ENCODE data around the gene MOB2.
"Not testable (repeated sequence)": the region's sequence is repeated elsewhere in the genome, so short reads cannot be mapped to it uniquely, and the experiment has no call there.

MOB2 gene

DNA sequence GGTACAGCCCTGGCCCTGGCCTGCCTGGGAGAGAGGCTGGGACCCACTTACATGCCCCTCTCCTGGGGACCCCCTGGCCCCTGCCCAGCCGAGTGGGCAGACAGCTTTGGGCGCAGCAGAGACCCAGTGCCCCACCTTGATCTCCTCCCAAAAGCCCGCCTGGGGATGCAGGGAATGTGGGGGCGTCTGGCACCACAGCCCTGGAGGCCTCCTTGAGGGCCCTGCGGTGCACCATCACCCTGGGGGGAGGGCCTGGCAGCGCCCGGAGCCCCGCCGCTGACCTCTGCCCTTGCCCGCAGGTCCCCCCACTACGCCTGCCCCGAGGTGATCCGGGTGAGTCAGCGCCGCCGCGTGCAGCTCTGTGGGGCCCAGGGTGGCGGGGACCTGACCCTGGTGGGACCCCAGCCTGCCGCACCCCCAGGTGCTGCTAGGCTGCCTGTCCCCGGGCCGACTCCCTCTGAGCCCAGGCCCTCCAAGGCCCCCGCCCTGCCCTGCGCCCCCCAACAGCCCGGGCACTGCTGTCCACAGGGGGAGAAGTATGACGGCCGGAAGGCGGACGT lies 43.7 kb downstream of the MOB2 start:
- no peak for DNase-seq (ENCODE audit: low read depth, low spot score)

DNA sequence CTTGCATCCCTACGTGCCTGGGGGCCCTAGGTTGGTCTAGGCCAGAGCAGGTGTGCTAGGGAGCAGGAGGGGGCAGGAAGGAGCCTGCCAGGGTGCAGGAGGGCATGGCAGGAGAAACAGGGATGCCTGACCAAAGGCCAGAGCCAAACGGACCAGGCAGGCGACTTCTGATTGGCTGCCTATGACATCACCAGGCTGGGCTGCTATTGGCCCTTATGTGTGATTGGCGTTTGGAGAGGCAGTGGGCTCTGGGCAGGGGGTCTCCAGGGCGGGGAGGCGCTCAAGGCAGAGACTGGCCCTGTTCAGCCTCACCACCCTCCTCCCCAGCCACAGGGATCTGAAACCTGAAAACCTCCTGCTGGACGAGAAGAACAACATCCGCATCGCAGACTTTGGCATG lies 44.4 kb downstream of the MOB2 start:
- DNase-seq (ENCODE audit: low read depth, low spot score): no peak

DNA sequence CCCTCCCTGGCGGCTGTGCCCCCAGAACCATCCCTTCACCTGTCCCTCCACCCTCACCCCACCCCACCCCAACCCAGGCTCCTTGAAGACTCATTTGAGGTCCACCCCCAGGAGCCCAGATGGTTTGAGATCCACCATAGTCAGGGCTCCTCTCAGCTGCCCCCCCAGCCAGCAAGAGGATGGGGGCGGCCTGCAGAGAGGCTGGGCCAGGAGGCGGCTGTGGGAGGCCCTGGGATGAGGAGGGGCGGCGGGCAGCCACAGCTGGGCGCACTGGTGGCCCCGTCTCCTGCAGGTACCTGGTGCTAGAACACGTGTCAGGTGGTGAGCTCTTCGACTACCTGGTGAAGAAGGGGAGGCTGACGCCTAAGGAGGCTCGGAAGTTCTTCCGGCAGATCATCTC lies 46.1 kb downstream of the MOB2 start:
- DNase-seq (ENCODE audit: low read depth, low spot score): no peak

DNA sequence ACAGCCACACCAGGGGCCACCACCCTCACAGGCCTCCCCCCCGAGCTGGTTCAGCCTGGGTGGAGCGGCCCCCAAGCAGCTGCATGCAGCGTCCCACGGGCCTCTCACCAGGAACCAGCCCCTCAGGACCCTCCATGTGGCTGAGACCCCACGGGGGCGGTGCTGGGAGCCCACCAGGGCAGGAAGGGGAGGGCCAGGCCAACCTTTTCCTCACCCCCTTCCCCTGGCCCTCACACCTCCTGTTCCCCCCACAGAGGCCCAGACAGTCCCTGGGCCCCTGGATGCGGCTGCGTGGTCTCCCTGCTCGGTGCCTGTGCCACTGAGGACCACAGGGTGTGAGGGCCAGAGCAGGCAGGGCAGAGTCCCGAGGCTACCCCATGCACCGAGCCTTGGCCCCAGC lies 46.5 kb downstream of the MOB2 start:
- DNase-seq (ENCODE audit: low read depth, low spot score): no peak

GRCh38 chr11:1439341-1439740 lies 47.2 kb downstream of the MOB2 start:
- no peak for DNase-seq (ENCODE audit: low read depth, low spot score)

DNA sequence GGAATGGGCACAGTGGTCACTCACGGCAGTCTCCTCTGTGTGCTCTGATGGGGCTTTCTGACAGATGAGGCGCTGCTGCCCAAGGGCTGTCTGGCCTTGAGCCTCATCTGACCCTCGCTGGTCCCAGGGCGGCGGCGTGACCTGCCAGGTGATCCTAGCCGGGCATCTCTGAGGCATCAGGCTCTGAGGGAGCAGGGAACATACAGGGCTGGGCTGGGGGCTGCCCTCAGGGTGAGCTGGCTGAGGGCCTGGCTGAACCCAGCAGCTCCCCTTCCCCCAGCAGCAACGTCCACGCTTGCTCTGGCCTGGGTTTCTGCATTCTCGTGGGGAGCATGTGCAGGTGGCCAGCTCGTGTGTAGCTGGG lies 47.6 kb downstream of the MOB2 start:
- no peak for DNase-seq (ENCODE audit: low read depth, low spot score)

DNA sequence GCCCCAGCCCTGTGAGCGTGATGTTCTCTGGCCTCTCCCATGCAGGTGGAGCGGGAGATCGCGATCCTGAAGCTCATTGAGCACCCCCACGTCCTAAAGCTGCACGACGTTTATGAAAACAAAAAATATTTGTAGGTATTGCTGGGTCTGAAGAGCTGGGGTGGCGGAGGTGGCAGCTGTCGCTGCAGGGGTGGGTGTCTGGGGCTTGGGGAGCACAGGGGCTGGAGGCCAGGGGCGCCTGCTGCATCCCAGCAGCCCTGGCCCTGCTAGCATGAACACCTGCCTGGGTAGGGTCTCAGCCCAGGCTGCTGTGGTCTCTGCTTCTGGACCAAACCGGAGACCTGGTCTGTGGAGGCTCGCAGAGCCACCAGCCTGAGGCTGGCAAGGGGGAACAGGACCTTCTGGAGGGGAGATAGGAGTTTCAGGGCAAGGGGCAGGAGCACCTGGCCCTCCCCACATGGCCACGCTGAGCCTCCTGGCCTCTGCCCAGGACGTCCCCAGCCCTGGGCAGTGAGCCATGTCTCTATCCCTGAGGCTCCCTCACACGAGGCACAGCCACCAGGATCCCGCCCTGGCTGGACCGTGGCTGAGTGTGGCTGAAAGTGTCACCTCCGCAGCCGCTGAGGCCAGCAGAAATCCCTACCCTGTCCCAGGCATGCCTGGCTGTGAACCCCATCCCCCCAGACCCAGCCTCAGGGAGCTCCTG lies 48.2 kb downstream of the MOB2 start:
- no peak for DNase-seq (ENCODE audit: low read depth, low spot score)

DNA sequence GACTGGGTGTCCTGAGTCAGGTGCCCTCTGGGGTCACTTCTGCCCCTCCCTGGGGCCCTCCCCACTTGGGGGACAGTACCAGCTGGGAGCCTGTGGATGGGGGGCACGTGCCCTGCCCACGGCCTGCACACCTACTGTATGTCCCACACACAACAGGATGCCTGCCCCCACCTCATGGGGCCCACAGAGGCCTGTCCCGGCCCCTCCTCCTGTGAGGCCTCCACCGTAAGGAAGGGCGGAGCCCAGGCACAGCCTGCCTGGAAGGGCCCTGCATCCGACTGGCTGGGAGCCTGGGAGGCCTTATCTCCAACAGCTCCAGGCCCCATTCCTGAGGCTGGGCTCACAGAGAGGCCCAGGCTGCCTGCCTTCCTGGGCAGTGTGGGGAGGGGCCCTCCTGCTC lies 49.1 kb downstream of the MOB2 start:
- DNase-seq (ENCODE audit: low read depth, low spot score): no peak

- DNase-seq (ENCODE audit: low read depth, low spot score): no peak
Observed at GRCh38 chr11:1436468-1437039, 50.0 kb downstream of the MOB2 start.

DNA sequence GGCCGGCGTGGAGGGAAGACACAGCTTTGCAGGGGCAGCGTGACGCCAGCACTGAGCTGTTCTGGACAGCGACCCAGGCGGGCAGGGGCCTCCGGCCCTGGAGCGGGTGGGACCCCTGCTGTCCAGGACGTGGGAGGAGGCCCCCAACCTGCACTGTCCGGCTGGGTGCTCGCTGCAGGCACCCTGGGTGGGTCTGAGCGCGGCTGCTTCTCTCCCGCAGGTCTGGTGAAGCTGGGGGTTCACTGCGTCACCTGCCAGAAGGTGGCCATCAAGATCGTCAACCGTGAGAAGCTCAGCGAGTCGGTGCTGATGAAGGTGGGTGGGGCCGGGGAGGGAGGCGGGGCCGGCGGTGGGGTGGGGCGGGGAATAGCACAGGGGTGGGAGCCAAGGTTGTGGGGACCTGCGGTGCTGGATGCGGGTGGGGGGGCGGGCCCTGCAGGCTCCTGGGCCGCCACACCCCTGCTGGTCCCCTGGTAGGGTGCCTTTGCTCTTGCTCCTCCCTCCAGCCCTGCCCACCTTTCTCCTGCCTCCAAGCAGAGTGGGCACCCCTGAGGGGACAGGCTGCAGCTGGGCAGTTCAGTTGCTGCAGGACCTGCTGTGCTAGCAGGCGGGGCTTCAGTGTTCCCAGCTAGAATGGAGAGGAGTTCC lies 50.6 kb downstream of the MOB2 start:
- DNase-seq (ENCODE audit: low read depth, low spot score): no peak

- not testable (repeated sequence) for DNase-seq (ENCODE audit: low read depth, low spot score)
Observed at GRCh38 chr11:1435479-1435819, 51.1 kb downstream of the MOB2 start.

- no peak for DNase-seq (ENCODE audit: low read depth, low spot score)
Observed at GRCh38 chr11:1433977-1434640, 52.5 kb downstream of the MOB2 start.

DNA sequence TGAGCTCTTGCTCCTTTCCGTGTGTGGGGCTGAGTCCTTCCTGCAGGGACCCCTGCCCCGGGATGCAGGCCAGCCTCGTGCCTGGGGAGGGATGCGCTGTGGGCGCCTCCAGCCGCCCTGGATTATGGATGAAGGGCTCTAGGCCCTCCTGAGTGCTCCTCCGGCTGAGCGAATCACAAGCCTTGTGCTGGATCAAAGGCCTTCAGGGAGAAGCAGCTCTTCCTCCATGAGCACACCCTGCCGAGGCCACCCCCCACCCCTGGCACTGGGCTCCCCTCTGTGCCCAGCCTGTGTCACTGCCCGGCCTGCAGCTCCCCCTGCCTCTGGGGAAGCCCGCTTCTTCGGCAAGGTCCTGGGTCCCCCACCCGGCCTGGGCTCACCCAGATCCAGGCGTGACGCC lies 53.0 kb downstream of the MOB2 start:
- DNase-seq (ENCODE audit: low read depth, low spot score): no peak

DNA sequence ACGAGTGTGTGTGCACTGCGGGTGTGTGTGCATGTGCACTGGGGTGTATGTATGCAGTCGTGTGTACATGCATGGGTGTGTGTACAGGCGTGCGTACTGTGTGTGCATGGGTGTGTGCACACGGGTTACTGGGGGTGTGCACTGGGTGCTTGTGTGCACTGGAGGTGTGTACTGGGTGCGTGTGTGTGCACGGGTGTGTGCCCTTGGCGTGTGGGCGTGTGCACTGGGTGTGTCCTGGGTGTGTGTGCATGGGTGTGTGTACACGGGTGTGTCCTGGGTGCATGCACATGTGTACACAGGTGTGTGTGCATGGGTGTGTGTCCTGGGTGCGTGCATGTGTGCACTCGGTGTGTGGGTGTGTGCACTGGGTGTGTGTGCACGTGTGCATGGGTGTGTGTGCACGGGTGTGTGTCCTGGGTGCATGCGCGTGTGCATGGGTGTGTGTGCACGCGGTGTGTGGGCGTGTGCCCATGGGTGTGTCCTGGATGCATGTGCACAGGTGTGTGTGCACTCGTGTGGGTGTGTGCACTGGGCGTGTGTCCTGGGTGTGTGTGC lies 57.7 kb downstream of the MOB2 start:
- DNase-seq (ENCODE audit: low read depth, low spot score): no peak

DNA sequence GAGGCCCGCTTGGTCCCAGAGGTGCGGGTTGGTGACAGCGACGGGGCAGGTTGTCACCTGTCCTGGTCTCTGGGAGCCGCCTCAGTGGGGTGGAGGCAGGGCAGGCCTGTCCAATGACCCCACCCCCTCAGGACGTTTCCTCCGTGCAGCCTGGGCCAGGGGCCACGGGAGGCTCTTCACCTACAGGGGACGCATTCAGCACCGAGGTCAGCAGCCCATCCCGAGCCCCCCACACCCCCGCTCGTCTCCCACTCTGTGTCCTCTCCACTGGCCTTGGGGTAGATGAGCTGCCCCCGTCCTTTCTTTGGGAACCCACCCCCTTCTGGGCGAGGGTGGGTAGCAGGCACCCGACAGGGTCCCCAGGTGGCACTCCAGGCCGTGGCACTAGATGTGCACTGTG lies 61.1 kb downstream of the MOB2 start:
- no peak for DNase-seq (ENCODE audit: low read depth, low spot score)

DNA sequence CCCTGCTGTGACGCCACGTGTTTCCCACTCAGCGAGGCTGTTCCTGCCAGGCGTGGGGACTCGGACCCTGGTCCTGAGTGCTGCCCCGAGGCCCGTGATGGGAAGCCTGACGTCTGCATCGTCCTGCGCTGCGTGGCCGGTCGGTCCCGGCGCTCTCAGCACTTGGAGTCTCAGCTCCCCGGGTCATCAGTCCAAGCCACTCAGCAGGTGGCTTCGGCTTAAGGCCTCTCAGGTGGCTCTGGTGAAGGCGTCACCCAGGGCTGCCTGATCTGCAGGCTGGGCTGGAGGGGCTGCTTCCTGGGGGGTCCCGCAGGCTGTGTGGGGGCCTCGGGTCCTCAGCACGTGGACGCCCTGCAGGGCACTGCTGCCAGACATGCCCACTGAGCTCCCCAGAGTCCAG lies 61.6 kb downstream of the MOB2 start:
- DNase-seq (ENCODE audit: low read depth, low spot score): no peak

- not testable (repeated sequence) for DNase-seq (ENCODE audit: low read depth, low spot score)
Observed at GRCh38 chr11:1423406-1423805, 63.2 kb downstream of the MOB2 start.

DNA sequence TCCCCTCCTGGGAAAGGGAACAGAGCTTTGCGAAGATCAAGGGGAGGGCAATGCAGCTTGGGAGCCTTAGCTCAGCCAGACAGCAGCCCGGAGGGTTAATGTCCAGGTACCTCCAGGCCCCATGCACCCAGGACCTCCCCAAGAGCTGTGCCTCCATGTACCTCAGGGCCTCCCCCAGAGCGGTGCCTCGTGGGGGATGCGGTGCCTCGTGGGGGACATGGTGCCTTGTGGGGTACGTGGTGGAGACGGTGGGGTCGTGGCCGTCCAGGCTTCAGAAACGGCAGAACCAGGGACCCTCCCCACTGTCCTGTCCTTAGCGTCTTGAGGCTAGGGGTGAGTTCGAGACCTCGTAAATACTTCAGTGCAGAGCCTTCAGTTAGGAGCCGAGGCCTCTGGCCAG lies 63.6 kb downstream of the MOB2 start:
- no peak for DNase-seq (ENCODE audit: low read depth, low spot score)

- DNase-seq (ENCODE audit: low read depth, low spot score): no peak
Observed at GRCh38 chr11:1422481-1422880, 64.1 kb downstream of the MOB2 start.

DNA sequence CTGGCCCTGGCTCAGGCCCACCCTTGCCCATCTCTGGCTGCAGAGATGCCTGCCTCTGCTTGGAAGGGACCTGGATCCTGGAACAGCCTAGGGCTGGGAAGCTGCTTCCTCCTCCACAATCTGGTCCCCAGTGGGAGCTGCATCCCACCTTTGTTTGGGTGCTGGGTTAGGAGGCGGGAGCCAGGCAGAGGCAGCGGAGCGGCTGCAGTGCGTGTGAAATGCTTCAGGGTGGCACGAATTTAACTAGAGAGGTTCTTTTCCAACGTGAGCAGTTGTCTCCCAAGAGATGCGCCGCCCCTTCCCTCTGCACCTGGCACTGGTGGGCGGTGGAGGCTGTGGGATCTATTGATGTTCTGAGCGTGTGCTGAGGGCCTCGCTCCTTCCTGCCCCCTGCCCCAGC lies 65.3 kb downstream of the MOB2 start:
- DNase-seq (ENCODE audit: low read depth, low spot score): no peak

DNA sequence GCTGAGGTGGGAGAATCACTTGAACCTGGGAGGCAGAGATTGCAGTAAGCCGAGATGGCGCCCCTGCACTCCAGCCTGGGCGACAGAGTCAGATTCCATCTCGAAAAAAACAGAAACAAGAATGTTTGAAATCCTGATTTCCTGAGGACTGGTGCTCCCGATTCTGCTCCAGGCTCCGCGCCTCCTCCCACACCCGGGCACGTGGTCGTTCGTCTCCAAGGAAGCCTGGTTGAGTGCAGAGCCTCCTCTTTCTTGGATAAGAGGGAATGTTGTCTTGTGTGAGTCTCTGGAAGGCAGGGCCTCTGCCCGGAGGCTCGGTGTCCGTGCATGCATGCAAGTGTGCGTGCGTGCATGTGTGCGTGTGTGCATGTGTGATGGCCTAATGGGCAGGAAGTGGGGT lies 66.8 kb downstream of the MOB2 start:
- no peak for DNase-seq (ENCODE audit: low read depth, low spot score)
